AG08395 (cell line): ENCODE data around the gene ANKRD42.

Experiments
- DNase-seq: peaks from one replicate; pipeline ENCODE4 v3.0.0; 2012; ENCODE audit warnings: mixed read lengths, low spot score

ANKRD42 gene

DNA sequence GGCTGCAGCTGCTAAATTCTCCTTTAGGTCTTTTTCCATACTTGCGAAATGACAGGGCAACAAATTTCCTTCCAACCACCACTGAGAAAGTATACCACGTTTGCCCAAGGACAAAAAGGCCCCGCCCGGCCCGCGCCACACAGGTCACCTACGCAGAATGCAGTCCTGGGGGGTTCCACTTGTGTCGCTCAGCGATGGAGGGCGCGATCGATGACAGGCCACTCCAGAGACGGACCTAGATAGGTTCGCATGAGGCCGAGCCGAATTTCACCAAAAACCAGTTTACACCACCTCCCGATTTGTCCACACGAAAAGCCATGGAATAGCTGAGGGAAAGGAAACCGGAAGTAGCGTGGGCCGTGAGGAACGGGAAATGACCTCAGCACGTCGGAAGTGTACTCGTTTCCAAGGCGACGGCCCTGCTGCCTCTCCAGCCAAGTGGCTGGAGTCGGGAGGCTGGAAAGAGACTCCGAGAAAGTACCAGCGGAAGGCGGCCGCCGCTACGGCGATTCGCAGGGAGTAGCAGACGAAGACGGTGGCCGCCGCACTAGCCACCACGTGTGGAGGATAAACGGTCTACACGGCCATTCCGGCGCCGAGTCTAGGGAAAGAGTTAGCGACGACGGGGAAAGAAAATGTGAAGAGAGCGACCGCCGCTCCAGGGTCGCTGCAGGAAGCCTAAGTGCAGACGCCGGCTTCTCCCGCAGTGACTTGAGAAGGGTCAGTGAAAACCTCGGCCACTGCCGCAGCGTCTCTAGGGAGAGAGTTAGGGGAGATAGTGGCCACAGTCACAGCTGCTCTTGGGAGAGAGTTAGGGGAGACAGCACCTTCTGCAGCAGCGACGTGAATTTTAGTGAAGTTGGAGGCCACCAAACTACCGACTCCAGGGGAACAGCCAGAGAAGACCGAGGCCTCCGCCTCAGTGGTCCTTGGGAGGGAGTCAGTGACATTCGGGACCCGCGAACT is at the start of gene ANKRD42:
TSS of gene ANKRD42 (plus strand) at position 398 of the 966 bp plus-strand sequence. CDS start 959 bp downstream, outside the sequence.
- peak; percentile 96 for DNase-seq

- DNase-seq = no peak
Measured at GRCh38 chr11:83147895-83148294, 45.6 kb upstream of the ANKRD42 start.

- no peak for DNase-seq
Measured at GRCh38 chr11:83150450-83150849, 43.1 kb upstream of the ANKRD42 start.

DNA sequence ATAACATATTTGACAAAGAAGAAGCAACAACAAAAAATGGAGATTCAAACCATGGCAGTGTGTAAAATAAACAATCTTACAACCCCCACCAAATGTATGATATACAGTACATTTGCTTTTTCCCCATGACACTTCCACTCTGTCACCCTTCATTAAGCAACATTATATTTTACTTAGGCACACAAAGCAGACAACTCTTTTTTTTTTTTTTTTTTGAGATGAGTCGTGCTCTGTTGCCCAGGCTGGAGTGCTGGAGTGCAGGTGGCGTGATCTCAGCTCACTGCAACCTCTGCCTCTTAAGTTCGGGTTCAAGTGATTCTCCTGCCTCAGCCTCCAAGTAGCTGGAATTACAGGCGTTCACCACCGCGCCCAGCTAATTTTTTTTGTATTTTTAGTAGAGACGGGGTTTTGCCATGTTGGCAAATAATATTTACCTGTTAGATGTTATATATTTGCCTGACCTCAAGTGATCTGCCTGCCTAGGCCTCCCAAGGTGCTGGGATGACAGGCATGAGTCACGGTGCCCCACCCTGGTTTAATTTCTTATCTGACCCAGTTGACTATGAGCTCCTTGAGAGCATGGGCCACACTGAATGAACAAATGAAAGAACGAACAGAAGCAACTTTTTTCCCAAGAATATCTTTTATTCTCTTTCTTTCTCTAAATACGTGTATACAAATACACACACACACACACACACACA is 42.1 kb upstream of the ANKRD42 start:
- DNase-seq = no peak

DNA sequence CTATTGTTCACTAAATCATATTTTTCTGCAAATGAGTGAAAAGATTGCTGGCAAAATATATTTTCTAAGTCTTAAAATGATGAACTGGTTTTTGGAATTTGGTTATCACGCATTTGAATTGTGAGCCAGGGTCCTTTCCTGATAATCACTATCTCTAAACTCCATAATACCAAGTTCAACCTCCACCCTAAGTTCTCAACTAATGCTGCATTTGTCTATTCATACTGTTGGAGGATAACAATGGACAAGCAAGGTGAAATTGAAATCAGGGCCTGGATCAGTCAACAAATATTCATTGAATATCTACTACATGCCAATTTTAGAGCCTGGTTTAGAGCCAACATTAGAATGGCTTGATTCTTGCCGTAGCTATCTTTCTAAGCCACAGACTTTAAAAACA is 41.2 kb upstream of the ANKRD42 start:
- no peak for DNase-seq

DNA sequence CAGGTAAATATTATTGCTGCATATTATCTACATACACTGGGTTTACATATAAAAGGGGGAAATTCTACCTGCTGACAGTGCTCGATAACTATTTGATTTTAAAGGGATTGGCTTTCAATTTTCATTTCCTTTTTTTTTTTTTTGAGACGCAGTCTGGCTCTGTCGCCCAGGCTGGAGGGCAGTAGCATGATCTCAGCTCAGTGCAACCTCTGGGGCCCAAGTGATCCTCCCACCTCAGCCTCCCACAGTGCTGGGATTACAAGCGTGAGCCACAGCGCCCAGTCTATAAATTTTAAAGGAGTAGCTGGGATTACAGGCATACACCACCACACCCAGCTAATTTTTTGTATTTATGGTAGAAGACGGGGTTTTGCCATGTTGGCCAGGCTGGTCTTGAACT is 39.7 kb upstream of the ANKRD42 start:
- DNase-seq = no peak

DNA sequence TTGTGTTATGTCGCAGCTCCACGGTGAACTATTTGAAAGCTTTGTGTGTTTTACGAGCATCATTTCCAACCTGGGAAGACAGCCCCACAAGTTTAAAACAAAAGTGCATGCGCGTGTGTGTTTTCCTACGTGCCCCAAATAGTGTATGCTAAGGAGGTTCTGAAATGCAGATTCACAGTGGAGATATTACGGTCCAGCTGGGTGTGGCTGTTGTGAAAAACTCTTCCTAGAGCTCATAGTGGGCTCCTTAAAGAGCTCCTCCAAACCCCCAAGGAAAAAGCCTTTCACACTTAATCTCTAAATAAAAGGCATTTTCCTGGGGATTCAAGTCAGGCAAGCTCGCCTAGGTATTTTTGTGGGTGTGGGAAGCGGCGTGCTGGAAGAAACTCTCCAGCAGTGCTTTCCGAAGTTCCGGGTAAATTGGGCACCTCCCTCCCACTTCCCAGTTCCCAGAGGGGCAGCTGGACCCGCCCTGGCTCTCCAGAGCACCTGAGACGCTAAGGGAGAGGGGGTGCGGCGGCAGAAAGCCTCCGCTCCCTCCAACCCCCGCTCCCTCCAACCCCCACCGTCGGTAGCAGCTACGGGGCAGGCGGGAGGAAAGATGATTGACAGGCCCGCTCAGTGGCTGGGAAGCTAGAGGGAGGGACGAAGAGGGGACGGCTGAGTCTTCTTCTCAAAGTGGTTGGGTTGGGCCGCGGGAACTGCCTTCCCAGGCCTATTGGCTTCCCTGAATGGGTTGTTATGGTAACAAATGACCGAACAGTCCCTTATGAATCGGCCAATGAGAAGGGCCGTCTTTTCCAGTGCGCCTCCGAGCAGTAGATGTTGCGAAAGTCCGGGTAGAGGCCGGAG is 37.1 kb upstream of the ANKRD42 start:
- peak; percentile 98 for DNase-seq

- DNase-seq = no peak
Measured at GRCh38 chr11:83156996-83157593, 36.4 kb upstream of the ANKRD42 start, which contains the start of gene PCF11. TSS of gene PCF11 (plus strand) at chr11:83157131. CDS start at chr11:83157440, 309 bp downstream.

- peak; percentile 35 for DNase-seq
Measured at GRCh38 chr11:83157594-83158356, 35.7 kb upstream of the ANKRD42 start.

- no peak for DNase-seq
Measured at GRCh38 chr11:83158357-83158786, 35.1 kb upstream of the ANKRD42 start.

DNA sequence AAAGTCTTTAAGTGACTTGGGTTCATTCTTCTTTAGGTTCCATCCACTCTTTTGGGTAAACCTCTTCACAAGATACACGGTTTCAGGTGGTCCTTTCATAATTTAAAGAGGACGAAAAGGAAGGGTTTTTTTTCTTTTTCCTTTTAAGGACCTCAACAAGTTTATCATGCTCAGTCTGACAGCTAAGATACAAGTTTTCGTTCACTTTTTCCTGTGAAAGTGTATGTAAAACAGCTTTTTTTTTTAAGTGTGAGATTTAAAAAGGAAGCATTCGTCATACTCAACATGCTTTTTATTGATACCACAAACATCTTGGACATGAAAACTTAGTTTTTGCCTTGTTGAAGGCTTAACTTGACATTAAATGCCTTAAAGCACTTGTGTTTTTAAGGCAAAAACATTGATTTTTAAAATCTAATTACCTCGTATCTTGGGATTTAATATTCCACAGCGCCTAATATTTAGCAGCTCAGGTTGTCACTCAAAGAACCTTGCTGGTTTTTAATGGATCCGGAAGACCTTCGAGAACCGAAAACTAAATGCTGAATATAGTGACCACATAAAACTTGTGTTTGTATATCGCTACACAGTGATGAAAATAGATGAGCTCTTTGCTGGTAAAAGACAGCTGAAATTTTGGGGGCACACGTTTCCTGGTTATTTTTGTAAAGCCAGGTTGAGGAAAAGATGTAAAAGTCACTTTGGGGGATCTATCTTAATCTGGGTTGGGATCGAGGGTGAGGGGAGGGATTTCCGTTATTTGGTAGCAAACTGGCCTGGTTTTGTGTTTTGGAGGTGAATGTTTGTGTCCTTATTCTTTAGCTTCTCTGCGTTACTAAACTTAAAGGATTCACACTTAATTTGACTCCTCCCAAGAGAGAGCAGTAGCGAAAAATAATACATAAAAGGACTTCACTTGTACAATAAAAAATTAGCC is 34.3 kb upstream of the ANKRD42 start:
- DNase-seq = no peak

DNA sequence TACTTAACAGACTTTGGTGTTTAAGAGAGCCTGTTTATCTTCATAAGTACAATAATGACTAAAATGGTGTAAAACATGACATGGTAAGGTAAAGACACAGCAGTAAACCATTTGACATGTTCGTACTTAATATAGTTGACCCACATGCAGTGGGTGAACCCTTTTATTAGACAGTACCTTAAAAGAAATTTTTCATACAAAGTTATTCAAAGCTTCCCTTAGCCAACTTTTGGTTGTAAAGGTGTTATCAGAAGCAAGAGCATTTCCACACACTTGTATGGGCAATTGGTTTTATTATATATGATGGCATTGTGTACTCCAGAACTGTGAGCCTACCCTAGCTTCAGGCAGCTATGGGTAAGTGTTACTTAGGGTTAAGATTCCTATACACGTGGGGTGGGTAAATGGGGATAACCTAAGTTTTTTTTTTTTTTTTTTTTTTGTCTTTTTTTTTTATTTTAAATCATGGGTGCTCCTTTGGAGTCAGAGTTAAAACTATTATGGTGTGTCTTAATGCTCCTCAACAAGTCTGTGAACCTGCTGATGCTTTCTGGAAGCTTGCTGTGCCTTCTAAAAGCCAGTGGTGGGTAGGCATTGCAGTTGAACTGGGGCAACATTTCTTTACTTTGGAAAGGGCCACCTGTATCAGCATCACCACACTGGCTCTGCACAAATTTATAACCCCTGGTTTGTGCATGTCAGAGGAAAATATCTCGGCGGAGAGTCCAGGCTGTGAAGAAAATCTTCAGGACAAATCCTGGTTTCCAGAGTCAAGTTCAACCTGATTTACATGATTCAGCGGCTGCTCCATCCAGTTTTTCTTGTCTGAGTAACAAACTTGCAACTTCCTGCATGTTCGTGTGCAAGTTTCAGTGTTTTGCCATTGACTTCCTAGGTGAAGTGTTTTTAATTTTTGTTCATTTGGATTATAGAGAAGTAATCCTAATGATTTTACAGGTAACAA is 33.3 kb upstream of the ANKRD42 start:
- DNase-seq = no peak

GRCh38 chr11:83161610-83162199 is 31.8 kb upstream of the ANKRD42 start:
- DNase-seq = no peak

GRCh38 chr11:83162377-83162776 is 31.1 kb upstream of the ANKRD42 start:
- DNase-seq = no peak

GRCh38 chr11:83166193-83166866 is 27.2 kb upstream of the ANKRD42 start:
- DNase-seq = no peak

DNA sequence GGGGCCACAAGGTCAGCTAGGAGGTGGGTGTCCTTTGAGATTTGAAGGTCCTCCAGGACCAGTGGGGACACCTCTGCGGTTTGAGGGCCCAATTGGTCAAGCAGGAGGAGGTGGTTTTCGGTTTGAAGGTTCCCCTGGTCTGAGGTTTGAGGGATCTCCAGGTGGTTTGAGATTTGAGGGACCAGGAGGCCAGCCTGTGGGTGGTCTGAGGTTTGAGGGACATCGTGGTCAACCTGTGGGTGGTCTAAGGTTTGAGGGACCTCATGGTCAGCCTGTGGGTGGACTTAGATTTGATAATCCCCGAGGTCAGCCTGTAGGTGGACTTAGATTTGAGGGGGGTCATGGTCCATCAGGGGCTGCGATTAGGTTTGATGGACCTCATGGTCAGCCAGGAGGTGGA is 24.8 kb upstream of the ANKRD42 start:
- DNase-seq = no peak

DNA sequence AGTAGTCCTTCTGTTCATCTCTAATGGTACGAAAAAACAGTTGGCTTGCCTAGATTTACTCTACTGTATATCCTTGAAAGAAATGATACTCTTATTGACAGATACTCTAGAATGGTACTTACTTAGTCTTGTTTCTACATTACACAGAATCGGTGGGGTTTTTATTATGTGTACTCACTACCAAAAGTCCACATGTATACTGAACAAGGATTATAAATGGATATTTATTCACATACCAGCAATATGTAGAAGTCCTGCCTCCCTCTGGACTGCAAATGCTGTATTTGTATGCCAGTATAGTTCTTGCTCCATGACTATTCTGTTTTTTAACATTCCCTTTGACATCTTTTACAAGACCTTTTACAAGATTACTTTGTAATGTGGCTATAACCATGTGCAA is 22.6 kb upstream of the ANKRD42 start:
- DNase-seq = no peak
